DOHH2 (cell line): ENCODE results near the gene EPHA3.

Source experiments
- H3F3A ChIP-seq: fragments of 200-600 bp; sonication (generic), shearing (Covaris generic); 2 replicates; pipeline ENCODE4 v1.6.0; 2016; ENCODE audit warnings: antibody characterized with exemption, mild to moderate bottlenecking; ENCODE audit not compliant: control insufficient read depth, insufficient read depth
- H3K27ac ChIP-seq: fragments of 200-600 bp; sonication (generic); 2 replicates; pipeline ENCODE4 v1.5.1; 2014; ENCODE audit warnings: low read depth, mild to moderate bottlenecking, low read length, moderate library complexity
- H3K27me3 ChIP-seq: fragments of 200-600 bp; sonication (generic); 2 replicates; pipeline ENCODE4 v1.6.1; 2014; ENCODE audit warnings: mild to moderate bottlenecking, low read length, mixed read lengths; ENCODE audit not compliant: control insufficient read depth
- H3K36me3 ChIP-seq: fragments of 200-600 bp; sonication (generic); 2 replicates; pipeline ENCODE4 v1.6.1; 2014; ENCODE audit warnings: mild to moderate bottlenecking, low read length, moderate library complexity, mixed read lengths; ENCODE audit not compliant: control insufficient read depth
- H3K4me1 ChIP-seq: fragments of 200-600 bp; sonication (generic); 2 replicates; pipeline ENCODE4 v1.6.1; 2014; ENCODE audit warnings: mild to moderate bottlenecking, low read length, mixed read lengths; ENCODE audit not compliant: control insufficient read depth
- H3K4me2 ChIP-seq: fragments of 200-600 bp; sonication (generic); 2 replicates; pipeline ENCODE4 v1.6.0; 2014; ENCODE audit warnings: mild to moderate bottlenecking, low read length, moderate library complexity
- H3K4me3 ChIP-seq: fragments of 200-600 bp; sonication (generic); 2 replicates; pipeline ENCODE4 v1.5.1; 2014; ENCODE audit warnings: mild to moderate bottlenecking, low read length, mixed read lengths
- H3K79me2 ChIP-seq: fragments of 200-600 bp; sonication (generic); 2 replicates; pipeline ENCODE4 v1.6.1; 2014; ENCODE audit warnings: mild to moderate bottlenecking, low read length, mixed read lengths; ENCODE audit not compliant: control insufficient read depth
- H3K9me2 ChIP-seq: fragments of 200-600 bp; sonication (generic); replicated peaks from 2 replicates; pipeline ENCODE4 v1.6.1; 2014; ENCODE audit warnings: mild to moderate bottlenecking, low read length, mixed read lengths; ENCODE audit not compliant: control insufficient read depth
- H3K9me3 ChIP-seq: fragments of 200-600 bp; sonication (generic); 2 replicates; pipeline ENCODE4 v1.6.1; 2014; ENCODE audit warnings: antibody characterized with exemption, low read length, mixed read lengths; ENCODE audit not compliant: control insufficient read depth, insufficient read depth
- H4K20me1 ChIP-seq: fragments of 200-600 bp; sonication (generic); 2 replicates; pipeline ENCODE4 v1.6.0; 2014; ENCODE audit warnings: low read depth, mild to moderate bottlenecking, antibody characterized with exemption, low read length, moderate library complexity; ENCODE audit not compliant: control insufficient read depth, insufficient read depth
- CTCF ChIP-seq: fragments of 200-600 bp; sonication (generic); IDR thresholded peaks from one replicate; pipeline ENCODE4 v1.5.1; 2014; ENCODE audit warnings: antibody characterized with exemption, mild to moderate bottlenecking, low read depth, low read length; ENCODE audit not compliant: poor library complexity, severe bottlenecking
- EZH2phosphoT487 ChIP-seq: fragments of 200-600 bp; sonication (generic); IDR thresholded peaks from 2 replicates; pipeline ENCODE4 v1.6.1; 2017; ENCODE audit warnings: borderline replicate concordance, mild to moderate bottlenecking, antibody characterized with exemption, low read length, moderate library complexity, mixed read lengths

EPHA3 gene

DNA sequence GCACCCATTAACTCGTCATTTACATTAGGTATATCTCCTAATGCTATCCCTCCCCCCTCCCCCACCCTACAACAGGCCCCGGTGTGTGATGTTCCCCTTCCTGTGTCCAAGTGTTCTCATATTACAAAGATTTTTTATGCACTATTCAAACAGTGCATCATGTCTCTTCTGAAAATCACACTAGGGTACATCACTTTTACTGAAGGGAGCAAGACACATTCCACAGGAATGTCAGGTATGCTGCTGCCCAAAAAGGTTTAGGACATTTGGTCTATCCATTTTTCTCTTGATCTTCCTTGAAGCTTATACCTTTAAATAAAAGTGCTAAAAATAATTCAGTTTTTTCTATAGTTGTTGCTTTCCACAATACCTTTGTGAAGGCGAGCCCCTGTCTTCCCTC, 9.2 kb upstream of the EPHA3 start:
- H3K27ac ChIP-seq = no peak overlapping the region
- no peak overlapping the region for H3K4me2 ChIP-seq
- H3K36me3 ChIP-seq = no peaks in the 10 kb centered on the region

DNA sequence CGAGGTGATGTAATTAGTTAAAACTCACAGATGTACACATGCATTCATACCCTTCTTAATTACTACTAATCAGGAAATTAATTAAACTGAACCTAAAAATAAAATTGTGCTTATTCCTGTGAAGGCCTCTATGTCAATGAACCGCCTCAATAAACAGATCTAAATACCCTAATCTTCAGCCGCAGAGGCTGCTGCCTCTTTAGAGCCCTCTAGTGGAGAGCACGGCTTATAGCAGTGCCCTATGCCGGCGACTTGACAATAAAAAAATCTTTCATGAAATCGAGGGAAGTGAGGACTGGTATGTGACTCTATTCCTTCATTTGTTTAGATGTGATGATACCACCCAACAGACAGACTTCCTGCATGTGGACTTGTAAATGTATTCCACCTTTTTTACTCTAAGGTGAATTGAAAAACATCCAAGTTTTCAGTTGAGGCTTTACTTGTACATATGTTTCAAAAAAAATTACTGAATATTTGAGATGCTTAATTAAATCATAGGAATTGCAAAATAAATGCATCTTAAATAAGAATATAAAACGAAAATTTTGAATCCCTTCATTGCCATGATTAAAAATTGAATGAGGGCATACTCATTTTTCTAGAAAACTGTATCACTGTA, 8.3 kb upstream of the EPHA3 start:
- Histone ChIP-seq H3K27ac (no peak overlapping the region), H3K4me1 (no peaks in the 10 kb centered on the region), H3K4me2 (no peak overlapping the region), H3K79me2 (no peaks in the 10 kb centered on the region), H3K9me2 (no peaks in the 10 kb centered on the region), H3K36me3 (no peaks in the 10 kb centered on the region), H3K4me3 (no peak overlapping the region), H3K27me3 (0 out of 2 replicates have a peak, but pooled peaks cover 3% of the 10 kb centered on the region), H4K20me1 (no peaks in the 10 kb centered on the region), H3F3A (no peaks in the 10 kb centered on the region), H3K9me3 (no peaks in the 10 kb centered on the region)
- TF ChIP-seq EZH2phosphoT487 = no peak
- peak; percentile 91 for TF ChIP-seq CTCF

More for the DNA sequence above, 9.2 kb upstream of the EPHA3 start:
- Histone ChIP-seq H3K79me2 (no peaks in the 10 kb centered on the region), H3K4me3 (no peak overlapping the region), H4K20me1 (no peaks in the 10 kb centered on the region), H3F3A (no peaks in the 10 kb centered on the region), H3K9me3 (no peaks in the 10 kb centered on the region), H3K4me1 (no peaks in the 10 kb centered on the region), H3K27me3 (0 out of 2 replicates have a peak, but pooled peaks cover 3% of the 10 kb centered on the region), H3K9me2 (no peaks in the 10 kb centered on the region)
- TF ChIP-seq CTCF (no peak), EZH2phosphoT487 (no peak)

- no peaks in the 10 kb centered on the region for H3F3A ChIP-seq
Observed at GRCh38 chr3:89101251-89101650, 6.2 kb upstream of the EPHA3 start.

More at GRCh38 chr3:89101251-89101650, 6.2 kb upstream of the EPHA3 start:
- no peaks in the 10 kb centered on the region for H3K36me3 ChIP-seq
- TF ChIP-seq CTCF (no peak), EZH2phosphoT487 (no peak)
- H3K27me3 ChIP-seq = 0 out of 2 replicates have a peak, but pooled peaks cover 3% of the 10 kb centered on the region
- H4K20me1 ChIP-seq = no peaks in the 10 kb centered on the region
- no peaks in the 10 kb centered on the region for H3K79me2 ChIP-seq
- H3K9me2 ChIP-seq = no peaks in the 10 kb centered on the region
- no peaks in the 10 kb centered on the region for H3K9me3 ChIP-seq
- no peak overlapping the region for H3K27ac ChIP-seq
- H3K4me2 ChIP-seq = no peak overlapping the region
- no peaks in the 10 kb centered on the region for H3K4me1 ChIP-seq
- no peak overlapping the region for H3K4me3 ChIP-seq
